HG03558 (cell line): ENCODE results near the gene NUP62CL.
A peak's percentile ranks its signal among the peaks of the same experiment; 100 is the strongest.

Source experiments
- ATAC-seq: cut with Tn5 transposase; IDR thresholded peaks from one replicate; pipeline ENCODE4 v1.9.1; 2021; ENCODE audit warnings: moderate number of reproducible peaks; ENCODE audit not compliant: unreplicated experiment; ENCODE audit errors: extremely low read depth

Gene NUP62CL

DNA sequence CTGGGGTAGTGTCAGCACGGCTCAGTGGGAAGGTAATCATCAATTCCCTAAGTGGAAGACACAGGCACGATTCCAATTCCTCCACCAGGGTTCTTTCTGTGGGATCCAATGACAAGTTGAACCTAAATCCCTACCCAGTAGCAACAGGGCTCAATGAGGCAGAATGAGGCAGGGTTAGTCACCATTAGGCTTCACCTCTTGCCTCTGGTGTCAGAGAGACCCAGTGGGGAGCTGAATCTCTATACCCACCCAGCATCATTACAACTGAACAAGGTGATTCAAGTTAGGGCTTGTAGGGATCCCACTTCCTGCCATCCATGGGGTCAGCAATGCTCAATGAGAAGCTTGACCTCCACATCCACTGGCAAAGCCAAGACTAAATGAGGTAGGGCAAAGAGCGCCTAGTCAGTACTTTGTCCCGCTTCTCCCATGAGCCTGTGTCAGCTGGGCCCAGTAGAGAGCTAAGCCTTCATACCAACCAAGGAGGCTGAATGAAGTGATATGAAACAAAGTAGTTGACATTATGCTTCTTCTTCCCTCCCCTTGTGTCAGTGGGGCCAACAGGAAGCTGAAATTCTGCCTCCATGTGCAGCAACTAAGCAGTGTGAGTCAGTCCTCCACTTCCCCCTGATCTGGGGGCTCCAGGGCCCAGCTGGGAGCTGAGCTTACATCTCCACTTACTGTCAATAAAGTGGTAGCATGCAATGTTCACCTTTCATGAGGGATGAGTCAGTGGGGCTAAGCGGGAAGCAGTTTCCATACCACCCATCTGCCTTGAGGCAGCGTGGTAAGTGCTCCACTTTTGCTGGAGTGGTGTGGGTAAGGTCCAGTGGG, 51.2 kb downstream of the NUP62CL start:
- ATAC-seq = no peak

DNA sequence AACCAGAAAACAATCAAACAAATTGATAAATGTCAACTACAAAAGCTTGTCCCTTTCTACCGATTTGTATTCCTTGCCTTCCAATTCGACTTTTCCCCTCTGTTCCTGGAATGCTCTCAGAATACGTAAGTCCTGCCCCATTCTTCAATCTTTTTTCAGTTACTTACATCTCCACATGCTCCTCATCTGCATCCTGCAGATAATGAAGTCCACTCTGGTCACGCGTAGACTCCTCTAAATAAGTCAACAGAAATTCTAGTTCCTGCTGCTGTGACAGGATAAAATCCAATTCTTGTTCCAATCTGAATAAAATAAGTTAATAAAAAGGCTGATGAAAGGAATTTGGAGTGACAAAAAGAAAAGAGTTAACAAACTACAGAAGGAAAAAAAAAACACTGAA, 53.2 kb downstream of the NUP62CL start:
- ATAC-seq = no peak

DNA sequence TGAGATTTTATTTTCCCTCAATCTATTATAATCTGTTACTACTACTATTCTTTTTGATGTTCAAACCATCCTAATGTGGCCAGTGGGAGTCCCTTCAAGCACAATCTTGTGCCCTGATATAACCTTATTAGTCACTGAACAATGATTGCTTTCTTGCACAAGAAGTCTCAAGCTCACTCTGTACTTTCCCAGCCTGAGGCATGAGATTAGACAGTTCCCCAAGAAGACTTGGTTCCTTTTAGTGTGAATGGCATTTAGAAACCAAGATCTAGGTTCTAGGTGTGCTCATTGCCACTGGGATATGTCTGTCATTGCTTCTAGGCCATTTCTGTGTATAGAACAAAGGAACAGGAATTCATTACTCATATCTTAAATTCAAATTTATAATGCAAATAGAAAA, 59.6 kb downstream of the NUP62CL start:
- ATAC-seq = no peak

DNA sequence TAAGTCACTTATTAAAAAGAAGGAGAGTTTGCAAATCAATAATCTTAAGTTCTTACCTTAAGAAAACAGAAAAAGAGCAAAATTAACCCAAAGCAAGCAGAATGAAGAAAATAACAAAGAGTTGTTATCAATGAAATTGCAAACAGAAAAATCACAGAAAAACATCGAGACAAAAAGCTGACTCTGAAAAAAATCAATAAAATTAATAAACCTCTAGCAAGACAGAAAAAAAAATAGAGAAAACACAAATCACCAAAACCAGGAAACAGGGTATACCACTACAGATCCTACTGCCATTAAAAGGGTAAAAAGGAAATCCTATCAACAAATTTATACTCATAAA, 70.3 kb downstream of the NUP62CL start:
- ATAC-seq = no peak

DNA sequence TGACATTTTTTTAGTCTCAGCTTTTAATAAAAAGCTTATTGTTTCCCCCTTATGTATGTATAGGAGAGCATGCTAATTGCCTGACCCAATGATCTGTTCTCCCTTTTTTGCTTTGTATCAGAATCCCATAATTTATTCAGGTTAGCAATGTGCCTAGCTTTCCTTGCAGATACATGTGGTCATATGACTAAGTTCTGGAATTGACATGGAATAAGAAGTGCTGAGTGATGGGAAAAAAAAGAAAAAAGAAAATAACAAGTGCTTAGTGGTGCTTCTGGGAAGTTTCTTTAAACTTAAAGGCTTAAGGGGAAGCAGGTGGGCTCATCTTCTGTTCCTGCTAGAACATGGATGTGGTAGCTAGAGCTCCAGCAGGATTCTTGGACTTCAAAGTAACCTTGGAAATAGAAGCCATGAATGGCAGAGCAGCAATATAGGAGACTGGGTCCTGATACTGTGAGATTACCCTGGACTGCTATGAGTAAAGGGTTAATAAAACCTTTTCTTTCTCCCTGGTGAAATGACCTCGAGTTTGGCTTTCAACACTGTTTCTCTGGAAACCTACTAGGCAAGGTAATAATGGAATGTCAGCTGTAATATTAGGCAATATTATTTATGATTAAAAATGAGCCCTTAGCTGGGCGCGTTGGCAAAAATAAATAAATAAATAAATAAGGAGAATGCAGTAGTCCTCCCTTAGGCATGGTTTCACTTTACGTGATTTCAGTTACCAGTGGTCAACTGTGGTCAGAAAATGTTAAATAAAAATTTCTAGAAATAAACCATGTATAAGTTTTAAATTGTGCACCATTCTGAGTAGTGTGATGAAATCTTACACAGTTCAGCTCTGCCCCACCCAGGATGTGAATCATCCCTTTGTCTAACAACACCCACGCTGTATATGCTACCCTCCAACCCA, 70.9 kb downstream of the NUP62CL start:
- ATAC-seq = no peak

DNA sequence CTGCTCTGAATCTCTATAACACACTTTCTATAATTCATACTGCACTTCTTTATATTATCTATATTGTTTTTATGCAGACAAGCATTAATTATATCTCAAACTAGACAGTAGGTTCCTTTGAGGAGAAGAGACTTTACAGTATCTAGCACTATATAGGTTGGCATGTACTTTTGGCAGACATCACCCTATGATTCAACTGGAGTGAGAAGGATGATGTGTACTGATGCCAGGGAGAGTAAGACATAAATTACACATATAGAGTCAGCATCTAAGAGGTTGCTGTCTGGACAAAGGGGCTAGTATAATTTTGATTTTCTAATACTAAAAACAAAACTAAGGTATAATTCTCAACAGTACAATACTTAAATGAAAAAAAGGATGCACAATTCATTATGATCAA, 82.5 kb downstream of the NUP62CL start:
- no peak for ATAC-seq

DNA sequence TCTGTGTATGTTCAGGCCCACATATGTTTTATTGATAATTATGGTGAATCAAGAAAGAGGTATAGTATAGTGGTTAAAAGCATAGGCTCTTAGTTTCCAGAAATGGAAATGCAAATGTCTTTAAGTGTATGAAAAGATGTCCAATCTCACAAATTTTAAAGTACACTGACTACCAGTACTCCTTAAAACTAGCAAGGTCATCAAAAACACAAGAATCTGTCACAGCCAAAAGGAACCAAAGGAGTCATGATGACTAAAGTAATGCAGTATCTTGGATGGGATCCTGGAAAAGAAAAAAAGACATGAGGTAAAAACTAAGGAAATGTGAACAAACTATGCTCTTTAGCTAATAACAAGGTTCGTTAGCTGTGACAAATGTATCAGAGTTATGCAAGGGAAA, 87.0 kb downstream of the NUP62CL start:
- ATAC-seq = no peak

DNA sequence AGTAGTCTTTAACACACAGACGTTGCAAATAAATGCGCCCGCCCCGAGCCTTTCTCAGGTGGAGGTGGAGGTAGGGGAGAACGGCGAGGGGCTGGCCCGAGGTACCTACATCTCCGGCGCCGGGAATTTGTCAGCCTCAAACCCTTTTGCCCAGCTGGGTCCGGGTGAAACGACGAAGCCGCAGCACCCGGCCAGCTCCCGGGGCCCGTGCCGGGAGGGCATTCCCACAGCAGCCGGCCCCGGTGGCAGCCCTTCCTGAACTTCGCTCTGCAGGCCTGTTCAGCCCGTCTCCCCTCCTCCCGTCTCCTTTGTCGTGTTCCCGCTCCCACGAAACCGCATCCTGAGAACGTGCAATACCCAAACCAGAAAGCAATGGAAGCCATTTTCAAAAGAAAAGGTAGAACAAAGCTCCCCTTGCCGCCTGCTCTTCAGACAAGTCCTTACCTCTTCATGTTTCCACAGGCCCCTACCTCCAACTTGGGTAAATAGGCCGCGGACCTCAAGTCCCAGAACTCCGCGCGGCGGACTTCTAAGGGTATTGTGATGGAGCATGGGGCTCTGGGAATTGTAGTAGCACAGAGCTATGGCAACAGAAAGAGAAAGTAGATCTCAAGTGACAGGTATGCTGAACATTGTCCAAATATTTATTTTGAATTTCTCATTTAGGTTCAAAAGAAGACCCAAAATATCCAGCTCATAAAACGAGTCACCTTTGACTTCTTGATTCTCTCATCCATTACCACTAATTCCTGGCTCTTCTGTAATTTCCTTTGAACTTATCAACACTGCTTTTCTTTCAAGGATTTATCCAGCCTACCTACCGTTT, 87.7 kb downstream of the NUP62CL start, which contains the start of gene RBM41:
Gene RBM41, minus strand, starts transcription at position 501 of the 826 bp plus-strand sequence. Its CDS starts 49 bp downstream, at position 452.
- ATAC-seq = peak; percentile 99

DNA sequence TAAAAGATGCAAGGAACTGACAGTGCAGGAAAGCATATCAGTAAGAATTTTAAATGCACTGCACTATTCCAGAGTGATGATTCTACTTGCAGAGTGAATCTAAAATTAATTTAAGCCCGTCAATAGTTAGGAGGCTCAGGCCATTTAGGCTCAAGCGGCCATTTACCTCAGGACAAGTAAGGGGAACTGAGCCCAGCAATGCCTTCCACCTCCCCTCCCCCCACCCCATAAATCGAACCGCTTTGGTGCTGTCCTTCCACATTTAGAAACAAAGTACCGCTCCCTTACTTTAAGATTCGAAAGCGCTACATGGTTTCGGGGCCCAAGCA, 88.3 kb downstream of the NUP62CL start:
- no peak for ATAC-seq

DNA sequence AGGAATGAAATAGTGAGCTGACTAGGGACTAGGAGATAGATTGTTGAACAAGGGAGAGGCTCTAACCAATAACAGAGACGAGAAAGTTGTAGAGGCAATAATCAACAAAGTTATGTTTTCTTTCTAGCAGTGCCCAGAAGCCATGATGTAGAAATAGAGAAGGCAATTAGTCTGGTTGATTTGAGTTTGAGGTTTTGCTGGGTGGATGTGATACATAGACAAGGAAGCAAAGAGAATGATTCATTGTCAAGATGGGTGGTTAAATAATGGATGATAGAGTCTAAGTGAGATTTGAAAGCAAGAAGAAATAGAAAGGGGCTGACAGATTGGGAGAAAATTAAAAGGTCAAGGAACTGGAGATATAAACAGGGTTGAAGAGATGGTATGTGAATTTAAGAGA, 98.8 kb downstream of the NUP62CL start:
- no peak for ATAC-seq

DNA sequence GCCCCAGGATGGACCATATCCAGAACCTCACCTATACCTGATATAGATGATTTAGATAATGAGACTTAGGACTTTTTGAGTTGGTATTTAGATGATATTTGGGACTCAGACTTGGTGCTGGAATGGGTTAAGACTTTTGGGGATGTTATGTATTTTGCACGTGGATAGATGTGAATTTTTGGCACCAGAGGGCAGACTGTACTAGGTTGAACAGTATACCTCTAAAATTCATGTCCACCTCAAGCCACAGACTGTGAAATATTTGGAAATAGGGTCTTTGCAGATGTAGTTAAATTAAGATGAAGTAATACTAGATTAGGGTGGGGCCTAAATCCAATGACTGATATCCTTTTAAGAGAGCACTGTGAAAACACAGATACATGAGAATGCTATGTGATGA, 103.3 kb downstream of the NUP62CL start:
- no peak for ATAC-seq

DNA sequence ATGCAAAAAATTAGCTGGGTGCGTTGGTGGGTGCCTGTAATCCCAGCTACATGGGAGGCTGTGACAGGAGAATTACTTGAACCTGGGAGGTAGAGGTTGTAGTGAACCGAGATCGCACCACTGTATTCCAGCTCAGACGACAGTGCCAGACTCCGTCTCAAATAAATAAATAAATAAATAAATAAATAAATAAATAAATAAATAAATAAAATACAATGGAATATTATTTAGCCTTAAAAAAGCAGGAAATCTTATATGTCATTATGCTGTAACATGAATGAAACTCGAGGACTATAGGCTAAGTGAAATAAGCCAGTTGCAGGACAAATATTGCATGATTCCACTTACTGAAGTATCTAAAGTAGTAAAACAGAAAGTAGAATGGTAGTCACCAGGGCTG, 130.1 kb downstream of the NUP62CL start:
- no peak for ATAC-seq
